ENCODE measurements around the gene TECTA.

The TECTA gene

DNA sequence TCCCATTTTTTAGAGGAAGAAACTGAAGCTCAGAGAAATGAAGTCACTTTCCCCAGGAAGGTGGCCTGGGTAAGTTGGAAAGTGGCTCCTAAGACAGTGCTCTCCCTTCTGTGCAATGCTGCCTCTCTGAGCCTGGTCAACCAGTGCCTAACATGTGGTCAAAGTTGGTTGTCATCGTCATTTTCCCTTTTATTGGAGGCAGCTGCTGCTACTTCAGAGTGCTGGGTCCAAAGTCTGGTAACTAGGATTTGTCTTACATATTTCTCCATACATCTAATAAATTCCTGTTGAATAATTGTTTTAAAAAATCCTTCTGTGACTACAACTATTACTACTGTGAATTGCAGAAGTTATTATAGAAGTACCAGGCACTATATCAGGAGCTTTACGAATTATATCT is 48.1 kb downstream of the TECTA start:
- TF ChIP-seq, protein P1, sequence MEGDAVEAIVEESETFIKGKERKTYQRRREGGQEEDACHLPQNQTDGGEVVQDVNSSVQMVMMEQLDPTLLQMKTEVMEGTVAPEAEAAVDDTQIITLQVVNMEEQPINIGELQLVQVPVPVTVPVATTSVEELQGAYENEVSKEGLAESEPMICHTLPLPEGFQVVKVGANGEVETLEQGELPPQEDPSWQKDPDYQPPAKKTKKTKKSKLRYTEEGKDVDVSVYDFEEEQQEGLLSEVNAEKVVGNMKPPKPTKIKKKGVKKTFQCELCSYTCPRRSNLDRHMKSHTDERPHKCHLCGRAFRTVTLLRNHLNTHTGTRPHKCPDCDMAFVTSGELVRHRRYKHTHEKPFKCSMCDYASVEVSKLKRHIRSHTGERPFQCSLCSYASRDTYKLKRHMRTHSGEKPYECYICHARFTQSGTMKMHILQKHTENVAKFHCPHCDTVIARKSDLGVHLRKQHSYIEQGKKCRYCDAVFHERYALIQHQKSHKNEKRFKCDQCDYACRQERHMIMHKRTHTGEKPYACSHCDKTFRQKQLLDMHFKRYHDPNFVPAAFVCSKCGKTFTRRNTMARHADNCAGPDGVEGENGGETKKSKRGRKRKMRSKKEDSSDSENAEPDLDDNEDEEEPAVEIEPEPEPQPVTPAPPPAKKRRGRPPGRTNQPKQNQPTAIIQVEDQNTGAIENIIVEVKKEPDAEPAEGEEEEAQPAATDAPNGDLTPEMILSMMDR (conservative IDR thresholded peaks at IDR 0.05; ENCODE audit: low read depth, low read length), result no peak
- H3K4me3 ChIP-seq (ENCODE audit: low read depth, low read length), result no peak overlapping the region
- no peak for DNase-seq (ENCODE audit: low read depth)

GRCh38 chr11:121151207-121151688 is 50.2 kb downstream of the TECTA start:
- no peak for DNase-seq (ENCODE audit: low read depth)
- TF ChIP-seq, protein P1 (conservative IDR thresholded peaks at IDR 0.05; ENCODE audit: low read depth, low read length), result no peak

GRCh38 chr11:121152764-121153163 is 51.7 kb downstream of the TECTA start:
- DNase-seq (ENCODE audit: low read depth), result no peak
- TF ChIP-seq, protein P1 (conservative IDR thresholded peaks at IDR 0.05; ENCODE audit: low read depth, low read length), result no peak
- no peak overlapping the region for H3K4me3 ChIP-seq (ENCODE audit: low read depth, low read length)

More at GRCh38 chr11:121151207-121151688, 50.2 kb downstream of the TECTA start:
- no peak overlapping the region for H3K4me3 ChIP-seq (ENCODE audit: low read depth, low read length)

GRCh38 chr11:121153472-121153871 is 52.4 kb downstream of the TECTA start:
- no peak for DNase-seq (ENCODE audit: low read depth)
- TF ChIP-seq, protein P1 (conservative IDR thresholded peaks at IDR 0.05; ENCODE audit: low read depth, low read length), result no peak
- no peak overlapping the region for H3K4me3 ChIP-seq (ENCODE audit: low read depth, low read length)

DNA sequence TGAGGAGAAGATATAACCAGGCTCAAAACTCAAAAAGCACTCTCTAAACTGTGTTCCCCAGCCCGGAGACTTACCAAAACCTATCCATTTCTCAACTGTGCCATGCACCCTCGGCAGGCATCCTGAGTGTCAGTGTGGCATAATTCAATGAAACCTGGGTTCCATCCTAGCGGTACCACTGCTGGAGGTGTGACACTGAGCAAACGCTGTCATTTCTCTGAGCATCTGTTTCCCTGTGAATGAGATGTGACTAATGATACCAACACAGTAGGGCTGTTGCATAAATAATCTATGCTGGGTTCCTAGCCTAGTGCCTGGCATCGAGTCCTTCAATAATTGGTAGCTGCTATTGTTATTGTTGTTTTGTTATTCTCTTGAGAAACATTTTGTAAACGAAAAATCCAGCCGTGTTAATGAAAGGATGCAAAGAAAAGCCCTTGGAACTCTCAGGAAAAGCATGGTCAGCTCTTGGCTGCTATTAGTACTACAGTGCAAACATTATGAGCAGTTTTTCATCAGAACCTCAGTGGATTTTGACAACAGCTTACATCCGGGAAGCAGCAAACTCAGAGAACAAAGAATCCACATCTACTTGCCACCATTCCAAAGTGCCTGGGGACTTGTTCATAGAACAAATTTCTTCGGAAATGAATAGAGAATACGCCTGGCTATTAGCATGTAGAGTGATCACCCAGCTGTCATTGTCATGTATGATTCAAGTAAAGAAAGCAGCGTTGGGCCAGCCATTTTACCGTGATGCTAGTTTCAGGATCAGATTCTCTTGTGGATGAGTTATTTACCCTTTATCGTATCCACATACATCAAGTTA is 53.7 kb downstream of the TECTA start:
- no peak overlapping the region for H3K4me3 ChIP-seq (ENCODE audit: low read depth, low read length)
- no peak for DNase-seq (ENCODE audit: low read depth)
- TF ChIP-seq, protein P1 (conservative IDR thresholded peaks at IDR 0.05; ENCODE audit: low read depth, low read length), result no peak

DNA sequence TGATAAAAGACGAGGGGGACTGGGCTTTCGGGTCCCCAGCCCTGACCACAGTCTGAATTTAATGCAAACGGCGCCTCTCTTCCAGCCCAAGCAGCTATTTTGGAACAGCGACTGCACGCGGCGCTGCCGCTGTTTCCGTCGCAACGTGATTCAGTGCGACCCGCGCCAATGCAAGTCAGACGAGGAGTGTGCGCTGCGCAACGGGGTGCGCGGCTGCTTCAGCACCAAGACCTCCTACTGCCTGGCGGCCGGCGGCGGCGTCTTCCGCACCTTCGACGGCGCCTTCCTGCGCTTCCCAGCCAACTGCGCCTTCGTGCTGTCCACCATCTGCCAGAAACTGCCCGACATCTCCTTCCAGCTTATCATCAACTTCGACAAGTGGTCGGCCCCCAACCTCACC is 56.7 kb downstream of the TECTA start:
- TF ChIP-seq, protein P1 (conservative IDR thresholded peaks at IDR 0.05; ENCODE audit: low read depth, low read length), result no peak
- DNase-seq (ENCODE audit: low read depth), result no peak
- H3K4me3 ChIP-seq (ENCODE audit: low read depth, low read length), result no peak overlapping the region

DNA sequence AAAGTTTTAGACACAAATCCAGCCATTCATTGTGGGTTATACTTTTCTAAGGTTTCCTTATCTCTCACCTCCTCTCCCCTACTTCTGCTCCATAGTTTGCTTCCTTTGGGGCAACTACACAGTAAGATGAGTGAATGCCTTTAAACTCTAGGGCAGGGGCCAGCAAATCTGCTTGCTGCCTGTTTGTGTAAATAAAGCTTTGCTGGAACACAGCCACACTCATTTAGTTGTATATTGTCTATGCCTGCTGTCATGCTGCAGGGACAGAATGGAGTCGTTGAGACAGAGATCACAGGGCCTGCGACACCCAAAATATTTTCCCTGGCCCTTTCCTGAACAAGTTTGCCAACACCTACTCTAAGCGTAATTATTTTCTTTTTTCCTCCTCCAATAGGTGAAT is 58.7 kb downstream of the TECTA start:
- no peak overlapping the region for H3K4me3 ChIP-seq (ENCODE audit: low read depth, low read length)
- TF ChIP-seq, protein P1 (conservative IDR thresholded peaks at IDR 0.05; ENCODE audit: low read depth, low read length), result no peak
- DNase-seq (ENCODE audit: low read depth), result no peak
